HepG2 (cell line): ENCODE results near the gene SRCIN1. TPM values are rescaled to one million over a fixed set of nuclear protein-coding genes. Genes with fewer than 3 reads are reported as not detected.

ENCODE experiments used
- ATAC-seq: fragments of 200-7000 bp; cut with Tn5 transposase; 3 replicates; pipeline ENCODE4 v1.9.1; 2020; ENCODE audit warnings: mild to moderate bottlenecking, moderate library complexity
- BruUV-seq: library from RNA; stranded (reverse); fragments of 400-500 nt; replicated peaks from 2 replicates; lab custom pipeline; 2021; lab: Mats Ljungman, UMichigan
- CTCF ChIA-PET: fragments of 300-600 bp; formaldehyde crosslinking; extraction: SDS; loops from one replicate; lab custom pipeline; 2021; ENCODE audit warnings: low total read pairs, inconsistent platforms, low intra/inter-chr PET ratio; lab: Yijun Ruan, JAX
- POLR2A ChIA-PET: fragments of 350-600 bp; sonication (Branson Sonifier 250); formaldehyde crosslinking; loops from one replicate; lab custom pipeline; 2020; ENCODE audit warnings: antibody characterized with exemption, inconsistent platforms; lab: Yijun Ruan, JAX
- DNase-seq: peaks from one replicate; pipeline ENCODE4 v3.0.0-alpha.2; 2015; ENCODE audit warnings: low spot score
- FAIRE-seq: peaks from 3 replicates; lab custom pipeline; 2011; peaks lifted over from hg19 to GRCh38; lab: Jason Lieb, UNC
- H2AFZ ChIP-seq: one replicate; pipeline ENCODE4 v1.6.1; 2011; ENCODE audit warnings: low read length, inconsistent platforms
- H3K27ac ChIP-seq: fragments of 300-600 bp; 3 replicates; pipeline ENCODE4 v1.8.0; 2011; ENCODE audit warnings: mixed run types, mild to moderate bottlenecking, mixed read lengths, low read length, inconsistent platforms; ENCODE audit not compliant: insufficient read depth; ENCODE audit errors: extremely low read length
- H3K27me3 ChIP-seq, 2 experiments: fragments of 200-600 bp in 1 of 2; 2 replicates in 1 of 2; 3 replicates in 1 of 2; pipeline versions ENCODE4 v1.6.0 to v1.8.0; 2011; ENCODE audit warnings: low read length in 2 of 2, mild to moderate bottlenecking in 2 of 2, moderate library complexity in 2 of 2, inconsistent platforms in 1 of 2; ENCODE audit not compliant: insufficient read depth in 2 of 2, control insufficient read depth in 1 of 2
- H3K36me3 ChIP-seq, 2 experiments: fragments of 200-600 bp in 1 of 2; replicated peaks in 1 of 2; 2 replicates in 1 of 2; 3 replicates in 1 of 2; pipeline versions ENCODE4 v1.5.1 to v1.8.0; 2011; ENCODE audit warnings: low read length in 2 of 2, inconsistent platforms in 1 of 2; ENCODE audit not compliant: insufficient read depth in 2 of 2, control insufficient read depth in 1 of 2
- H3K4me1 ChIP-seq: 2 replicates; pipeline ENCODE4 v1.5.1; 2012; ENCODE audit warnings: low read length, inconsistent platforms; ENCODE audit not compliant: insufficient read depth
- H3K4me2 ChIP-seq: 2 replicates; pipeline ENCODE4 v1.6.0; 2011; ENCODE audit warnings: low read depth, low read length, inconsistent platforms
- H3K4me3 ChIP-seq, 3 experiments: fragments of 200-600 bp in 1 of 3; sonication (generic), shearing (Covaris generic) in 1 of 3; replicated peaks in 1 of 3; 2 replicates each; pipeline ENCODE4 v1.5.1; 2011 to 2016; ENCODE audit warnings: low read length in 3 of 3, inconsistent platforms in 2 of 3, low read depth in 2 of 3, mild to moderate bottlenecking in 2 of 3, control low read depth in 1 of 3, mixed read lengths in 1 of 3; ENCODE audit not compliant: insufficient read depth in 1 of 3
- H3K79me2 ChIP-seq: one replicate; pipeline ENCODE4 v1.6.1; 2011; ENCODE audit warnings: low read length, inconsistent platforms; ENCODE audit not compliant: insufficient read depth
- H3K9ac ChIP-seq: 2 replicates; pipeline ENCODE4 v1.6.0; 2011; ENCODE audit warnings: mild to moderate bottlenecking, low read depth, low read length, inconsistent platforms; ENCODE audit not compliant: insufficient read depth
- H3K9me3 ChIP-seq: 2 replicates; pipeline ENCODE4 v1.5.1; 2012; ENCODE audit warnings: mild to moderate bottlenecking, low read length
- H4K20me1 ChIP-seq: 2 replicates; pipeline ENCODE4 v1.6.0; 2011; ENCODE audit warnings: inconsistent platforms, mild to moderate bottlenecking, low read length, moderate library complexity; ENCODE audit not compliant: insufficient read depth
- ETV5 ChIP-seq: IDR thresholded peaks from 2 replicates; pipeline ENCODE4 v1.6.1; 2018; ENCODE audit warnings: missing biosample characterization, missing genetic modification reagents, inconsistent platforms, borderline replicate concordance
- GFI1 ChIP-seq: sonication (generic); formaldehyde crosslinking; IDR thresholded peaks from 2 replicates; pipeline ENCODE4 v1.5.0; 2020; ENCODE audit warnings: missing genetic modification reagents, mild to moderate bottlenecking, borderline replicate concordance
- HCFC1 ChIP-seq: fragments of 150-350 bp; IDR thresholded peaks from 2 replicates; pipeline ENCODE4 v1.6.1; 2014; ENCODE audit warnings: low read depth, low read length
- HMGXB3 ChIP-seq: sonication (generic); formaldehyde crosslinking; IDR thresholded peaks from 2 replicates; pipeline ENCODE4 v1.4.0; 2020; ENCODE audit warnings: missing genetic modification reagents, borderline replicate concordance
- SKI ChIP-seq: fragments of 450-650 bp; IDR thresholded peaks from one replicate; pipeline ENCODE4 v1.6.1; 2018; ENCODE audit warnings: mild to moderate bottlenecking; ENCODE audit not compliant: partially characterized antibody
- STAG1 ChIP-seq: sonication (generic); formaldehyde crosslinking; IDR thresholded peaks from 2 replicates; pipeline ENCODE4 v1.4.0; 2020; ENCODE audit warnings: missing genetic modification reagents
- SUZ12 ChIP-seq: fragments of 150-350 bp; IDR thresholded peaks from 2 replicates; pipeline ENCODE4 v1.6.1; 2014; ENCODE audit warnings: low read depth, low read length
- TEAD3 ChIP-seq: optimal IDR thresholded peaks from 2 replicates; pipeline ENCODE3; 2016; ENCODE audit warnings: borderline replicate concordance
- ZFX ChIP-seq: sonication (generic); formaldehyde crosslinking; IDR thresholded peaks from 2 replicates; pipeline ENCODE4 v1.4.0; 2020; ENCODE audit warnings: mild to moderate bottlenecking, low read depth, missing genetic modification reagents, moderate library complexity
- ZNF121 ChIP-seq: sonication (generic); formaldehyde crosslinking; IDR thresholded peaks from 2 replicates; pipeline ENCODE4 v1.5.0; 2020; ENCODE audit warnings: mild to moderate bottlenecking, missing genetic modification reagents
- ZNF563 ChIP-seq: sonication (generic); formaldehyde crosslinking; IDR thresholded peaks from 2 replicates; pipeline ENCODE4 v1.8.0; 2022; ENCODE audit warnings: mild to moderate bottlenecking, moderate library complexity, missing genetic modification reagents
- ZNF607 ChIP-seq: sonication (generic); formaldehyde crosslinking; IDR thresholded peaks from 2 replicates; pipeline ENCODE4 v1.5.1; 2020; ENCODE audit warnings: missing genetic modification reagents, mild to moderate bottlenecking, borderline replicate concordance
- ZNF691 ChIP-seq: sonication (generic); formaldehyde crosslinking; IDR thresholded peaks from 2 replicates; pipeline ENCODE4 v1.4.0; 2020; ENCODE audit warnings: missing genetic modification reagents, low read depth, mild to moderate bottlenecking, borderline replicate concordance
- ZNF720 ChIP-seq: sonication (generic); formaldehyde crosslinking; IDR thresholded peaks from 2 replicates; pipeline ENCODE4 v1.4.0; 2020; ENCODE audit warnings: missing genetic modification reagents
- ZSCAN31 ChIP-seq: sonication (generic); formaldehyde crosslinking; IDR thresholded peaks from 2 replicates; pipeline ENCODE4 v1.5.0; 2020; ENCODE audit warnings: low read depth, mild to moderate bottlenecking, missing genetic modification reagents
- WGBS: methylation state at CpG from one replicate; pipeline ENCODE4 v1.1.6; 2017; ENCODE audit warnings: low lambda C conversion rate; 5-methylcytosine and 5-hydroxymethylcytosine counted together
- in situ Hi-C: cut with HindIII; loops from 2 replicates; pipeline ENCODE4 v1.10.0; 2017; ENCODE audit warnings: low pct_unique_long_range_greater_than_20kb; ENCODE audit not compliant: extremely low pct_ligation_motif_present
- intact Hi-C: fragments of 100-400 bp; cut with micrococcal nuclease; formaldehyde crosslinking; loops from one replicate; pipeline ENCODE4 v1.10.0; 2022; ENCODE audit not compliant: unreplicated experiment
- polyA plus RNA-seq, 8 experiments: library from polyadenylated mRNA; depleted of rRNA in 3 of 8; stranded (reverse) in 7 of 8; unstranded in 1 of 8; fragments of >200 nt; fragmentation: Illumina TruSeq in 4 of 8; extraction: Trizol in 4 of 8; gene quantifications; 2 replicates each; pipeline versions ENCODE4 v1.2.1 to v1.2.3, GENCODE V29; 2011 to 2016; ENCODE audit warnings: low read depth in 4 of 8, missing spikeins in 1 of 8, mixed read lengths in 1 of 8; ENCODE audit not compliant: insufficient read depth in 1 of 8
- total RNA-seq, 5 experiments: library from RNA; depleted of rRNA; stranded (reverse); fragments of >200 nt; fragmentation: Illumina TruSeq; extraction: Trizol; gene quantifications; 2 replicates each; pipeline ENCODE4 v1.2.3, GENCODE V29; 2016; ENCODE audit warnings: low read depth in 1 of 5

Gene SRCIN1
- total and polyA plus RNA-seq, 2 of the 13 experiments (the other 11 are each of a cell fraction or from before 2014, with no cell fraction given): 1.2 to 9.6 TPM

- POLR2A ChIA-PET: interaction anchor here (1.4 to 3.0 kb wide), 2 partner anchors 19 to 23 kb away, joined by 5 to 8 read pairs; no protein-coding TSS in a partner anchor
- CTCF ChIA-PET: no interaction called here
- no TSS peak for BruUV-seq
- Histone ChIP-seq H3K27me3 (no peaks in the 10 kb centered on the region), H3K27ac (no peak overlapping the region), H2AFZ (no peak overlapping the region), H3K4me2 (no peak overlapping the region), H3K4me1 (peaks cover 24% of the 10 kb centered on the region), H3K36me3 (no peaks in the 10 kb centered on the region), H3K4me3 (no peak overlapping the region), H3K79me2 (no peaks in the 10 kb centered on the region), H3K9ac (no peak overlapping the region), H3K9me3 (no peaks in the 10 kb centered on the region), H4K20me1 (no peaks in the 10 kb centered on the region)
- WGBS: 73% methylated on average over 4 of the region's 4 CpGs
- in situ Hi-C loops: no loop called here
- no peak for FAIRE-seq
- intact Hi-C loops: no loop called here
- no peak for DNase-seq
- no peak for TF ChIP-seq SUZ12
- TF ChIP-seq ZNF607 (CRISPR knock-in tag): no peak
- TF ChIP-seq ZNF720 (CRISPR knock-in tag): no peak
- no peak for TF ChIP-seq ETV5 (CRISPR knock-in tag)
- TF ChIP-seq ZNF691 (CRISPR knock-in tag): no peak
- TF ChIP-seq ZNF121 (CRISPR knock-in tag): no peak
- ATAC-seq: no peak
Observed at GRCh38 chr17:38637951-38638350, 32.2 kb upstream of the SRCIN1 start.

GRCh38 chr17:38636054-38636453, 30.3 kb upstream of the SRCIN1 start:
- Histone ChIP-seq H3K9me3 (no peaks in the 10 kb centered on the region), H3K79me2 (no peaks in the 10 kb centered on the region), H3K9ac (0 out of 2 replicates have a peak overlapping the region, but pooled peaks have one; percentile 10), H3K4me1 (peaks cover 32% of the 10 kb centered on the region), H3K27me3 (no peaks in the 10 kb centered on the region), H3K4me2 (peak overlapping the region; percentile 51), H4K20me1 (no peaks in the 10 kb centered on the region), H2AFZ (no peak overlapping the region), H3K4me3 (peak overlapping the region in 1 of 3 experiments; percentile 23; a peak in 1 of 6 replicates), H3K27ac (no peak overlapping the region), H3K36me3 (no peaks in the 10 kb centered on the region)
- ATAC-seq (peak; percentile 79), DNase-seq (no peak), FAIRE-seq (no peak)
- no TSS peak for BruUV-seq
- intact Hi-C loops: no loop called here
- WGBS: 43% methylated on average over 9 of the region's 9 CpGs
- in situ Hi-C loops: no loop called here
- ChIA-PET CTCF (interaction anchor here (1.0 to 1.3 kb wide), 2 partner anchors 22 to 27 kb away, joined by 3 read pairs; no protein-coding TSS in a partner anchor), POLR2A (interaction anchor here (2.3 to 3.0 kb wide), 2 partner anchors 21 to 22 kb away, joined by 8 to 19 read pairs; no protein-coding TSS in a partner anchor)
- TF ChIP-seq SKI: no peak
- peak; percentile 50 for TF ChIP-seq TEAD3 (CRISPR knock-in tag)
- TF ChIP-seq GFI1 (CRISPR knock-in tag): no peak
- no peak for TF ChIP-seq ZNF563
- TF ChIP-seq STAG1: no peak
- no peak for TF ChIP-seq HMGXB3 (CRISPR knock-in tag)
- peak; percentile 48 for TF ChIP-seq ZFX (CRISPR knock-in tag)
- no peak for TF ChIP-seq HCFC1
- no peak for TF ChIP-seq ZSCAN31 (CRISPR knock-in tag)
